ENCODE measurements around the gene GABARAPL1.
"Not testable (repeated sequence)": the region's sequence is repeated elsewhere in the genome, so short reads cannot be mapped to it uniquely, and the experiment has no call there.

The GABARAPL1 gene

DNA sequence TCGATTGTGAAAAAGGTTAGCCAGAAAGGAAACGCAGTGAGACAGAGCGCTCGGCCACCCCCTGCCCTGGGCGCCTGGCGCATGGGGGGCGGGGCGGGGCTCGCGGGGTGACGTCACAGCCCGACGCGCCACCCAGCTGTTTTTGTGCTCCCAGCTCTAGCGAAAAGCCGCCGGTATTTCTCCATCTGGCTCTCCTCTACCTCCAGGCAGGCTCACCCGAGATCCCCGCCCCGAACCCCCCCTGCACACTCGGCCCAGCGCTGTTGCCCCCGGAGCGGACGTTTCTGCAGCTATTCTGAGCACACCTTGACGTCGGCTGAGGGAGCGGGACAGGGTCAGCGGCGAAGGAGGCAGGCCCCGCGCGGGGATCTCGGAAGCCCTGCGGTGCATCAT is at the start of gene GABARAPL1:
GABARAPL1 (plus strand) TSS at position 139 of the 393 bp plus-strand sequence; CDS start at position 392, 253 bp downstream.
- DNase-seq = peak; percentile 43

- no peak for DNase-seq
Measured at GRCh38 chr12:10163084-10163483, 49.6 kb upstream of the GABARAPL1 start.

DNA sequence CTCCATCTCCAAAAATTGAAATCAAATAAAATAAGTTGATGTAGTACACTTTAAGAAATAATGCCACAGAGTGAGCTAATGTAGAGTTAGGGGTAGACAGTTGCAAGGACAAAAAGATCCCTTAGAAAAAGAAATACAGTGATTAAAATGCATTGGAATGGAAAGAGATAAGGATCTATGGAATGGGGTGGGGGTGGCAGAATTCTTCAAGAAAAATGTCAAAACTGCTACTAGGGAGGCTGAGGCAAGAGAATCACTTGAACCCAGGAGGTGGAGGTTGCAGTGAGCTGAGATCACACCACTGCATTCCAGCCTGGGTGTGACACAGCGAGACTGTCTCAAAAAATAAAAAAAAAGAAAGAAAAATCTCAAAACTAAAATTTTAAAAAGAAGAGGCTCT is 47.3 kb upstream of the GABARAPL1 start:
- DNase-seq = no peak

- no peak for DNase-seq
Measured at GRCh38 chr12:10167599-10167998, 45.1 kb upstream of the GABARAPL1 start.

GRCh38 chr12:10169104-10169503 is 43.6 kb upstream of the GABARAPL1 start:
- no peak for DNase-seq

GRCh38 chr12:10170216-10170615 is 42.5 kb upstream of the GABARAPL1 start:
- DNase-seq = no peak

GRCh38 chr12:10171973-10172728 is 40.5 kb upstream of the GABARAPL1 start, which contains the start of gene OLR1:
Gene OLR1, minus strand, starts transcription at chr12:10172132. Its CDS starts 55 bp downstream, at chr12:10172077.
- no peak for DNase-seq

DNA sequence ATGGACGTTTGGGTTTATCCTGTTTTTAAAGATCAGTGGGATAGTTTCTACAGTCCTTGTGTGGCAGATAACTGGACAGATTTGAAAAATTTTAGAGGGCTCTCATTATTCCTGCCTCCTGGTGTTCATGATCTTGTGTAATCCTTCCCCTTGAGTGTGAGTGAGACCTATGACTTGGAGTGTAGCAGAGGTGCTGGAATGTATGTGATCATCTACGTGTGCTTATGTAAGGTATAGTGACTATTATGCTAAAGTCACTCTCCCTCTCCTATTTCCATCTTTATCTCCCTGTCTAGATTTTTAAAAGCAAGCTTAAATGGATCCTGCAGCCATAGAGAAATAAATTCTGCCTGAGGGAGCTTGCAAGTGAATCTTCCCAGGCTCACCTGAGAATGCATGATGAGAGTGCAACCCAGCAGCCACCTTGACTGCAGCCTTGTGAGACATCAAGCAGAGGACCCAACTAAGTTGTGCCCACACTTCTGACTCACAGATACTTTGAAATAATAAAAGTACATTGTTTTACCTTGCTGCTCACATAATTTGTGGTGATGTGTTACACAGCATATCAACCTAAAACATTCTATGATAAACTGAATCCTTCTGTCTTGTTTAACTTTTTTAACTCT is 37.6 kb upstream of the GABARAPL1 start:
- no peak for DNase-seq

- no peak for DNase-seq
Measured at GRCh38 chr12:10175846-10176636, 36.6 kb upstream of the GABARAPL1 start.

- no peak for DNase-seq
Measured at GRCh38 chr12:10178821-10179220, 33.9 kb upstream of the GABARAPL1 start, which contains the start of gene TMEM52B. Gene TMEM52B, plus strand, starts transcription at chr12:10179032. Its CDS starts 543 bp downstream, at chr12:10179575.

DNA sequence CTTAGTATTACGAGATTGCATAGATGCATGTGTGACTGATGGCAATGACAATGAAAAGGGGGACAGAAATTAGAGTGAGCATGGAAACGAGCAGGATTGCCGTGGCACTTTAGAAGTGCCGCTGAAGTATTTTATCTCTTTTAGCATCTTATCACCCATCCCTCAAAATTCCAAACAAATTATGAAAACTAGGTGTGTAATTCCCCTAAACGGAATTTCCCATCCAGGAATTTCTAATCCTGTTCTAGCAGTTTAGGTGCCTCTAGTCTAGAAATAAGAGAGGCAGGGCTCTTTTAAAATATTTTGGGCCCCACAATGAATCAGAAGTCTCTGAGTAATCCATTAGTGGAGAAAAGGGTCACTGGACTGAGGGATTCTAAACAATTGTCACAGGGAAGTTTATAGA is 32.9 kb upstream of the GABARAPL1 start:
- DNase-seq = no peak

DNA sequence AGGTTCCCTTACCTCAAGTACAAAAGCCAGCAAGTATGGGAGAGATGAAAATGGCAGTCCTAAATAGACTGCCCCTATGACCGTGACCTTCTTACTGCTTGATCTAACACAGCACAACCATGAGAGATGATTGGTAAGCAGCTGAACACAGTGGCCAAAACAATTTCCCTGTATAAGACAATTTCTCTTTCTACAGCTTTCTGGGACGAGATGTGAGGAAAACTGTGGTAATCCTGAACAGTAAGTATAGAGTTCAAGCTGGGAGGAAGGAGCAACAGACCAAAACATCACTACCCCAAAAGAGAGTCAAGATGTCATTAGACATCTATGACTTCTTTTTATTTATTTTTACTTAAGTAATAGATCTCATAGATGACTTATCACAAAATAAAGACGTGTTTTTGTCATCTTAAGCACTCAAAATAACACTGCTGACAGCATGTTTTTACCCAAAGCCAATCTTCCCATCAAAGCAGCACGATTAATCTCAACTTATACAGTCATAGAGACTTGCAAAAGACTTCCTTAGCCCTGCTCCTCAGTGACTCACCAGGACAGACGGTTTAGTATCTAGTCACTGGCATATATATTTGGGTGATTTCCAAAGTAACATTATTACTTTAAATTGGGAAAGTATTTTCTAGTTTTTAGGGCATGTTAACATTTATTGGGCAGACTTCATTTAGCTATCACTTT is 30.2 kb upstream of the GABARAPL1 start:
- DNase-seq = no peak

GRCh38 chr12:10184261-10184843 is 28.3 kb upstream of the GABARAPL1 start:
- no peak for DNase-seq

GRCh38 chr12:10186299-10186698 is 26.4 kb upstream of the GABARAPL1 start:
- no peak for DNase-seq

DNA sequence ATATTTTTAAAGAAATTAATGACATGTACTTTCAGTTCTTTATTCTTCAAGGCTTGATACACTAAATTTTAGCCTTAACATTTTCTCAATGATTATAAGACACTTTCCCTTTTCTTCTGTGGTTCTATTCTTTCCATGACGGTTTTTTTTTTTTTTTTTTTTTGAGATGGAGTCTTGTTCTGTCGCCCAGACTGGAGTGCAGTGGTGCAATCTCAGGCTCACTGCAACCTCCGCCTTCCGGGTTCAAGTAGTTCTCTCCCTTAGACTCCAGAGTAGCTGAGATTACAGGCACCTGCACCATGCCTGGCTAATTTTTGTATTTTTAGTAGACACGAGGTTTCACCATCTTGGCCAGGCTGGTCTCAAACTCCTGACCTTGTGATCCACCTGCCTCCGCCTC is 25.7 kb upstream of the GABARAPL1 start:
- not testable (repeated sequence) for DNase-seq

GRCh38 chr12:10189653-10190052 is 23.0 kb upstream of the GABARAPL1 start:
- DNase-seq = no peak

DNA sequence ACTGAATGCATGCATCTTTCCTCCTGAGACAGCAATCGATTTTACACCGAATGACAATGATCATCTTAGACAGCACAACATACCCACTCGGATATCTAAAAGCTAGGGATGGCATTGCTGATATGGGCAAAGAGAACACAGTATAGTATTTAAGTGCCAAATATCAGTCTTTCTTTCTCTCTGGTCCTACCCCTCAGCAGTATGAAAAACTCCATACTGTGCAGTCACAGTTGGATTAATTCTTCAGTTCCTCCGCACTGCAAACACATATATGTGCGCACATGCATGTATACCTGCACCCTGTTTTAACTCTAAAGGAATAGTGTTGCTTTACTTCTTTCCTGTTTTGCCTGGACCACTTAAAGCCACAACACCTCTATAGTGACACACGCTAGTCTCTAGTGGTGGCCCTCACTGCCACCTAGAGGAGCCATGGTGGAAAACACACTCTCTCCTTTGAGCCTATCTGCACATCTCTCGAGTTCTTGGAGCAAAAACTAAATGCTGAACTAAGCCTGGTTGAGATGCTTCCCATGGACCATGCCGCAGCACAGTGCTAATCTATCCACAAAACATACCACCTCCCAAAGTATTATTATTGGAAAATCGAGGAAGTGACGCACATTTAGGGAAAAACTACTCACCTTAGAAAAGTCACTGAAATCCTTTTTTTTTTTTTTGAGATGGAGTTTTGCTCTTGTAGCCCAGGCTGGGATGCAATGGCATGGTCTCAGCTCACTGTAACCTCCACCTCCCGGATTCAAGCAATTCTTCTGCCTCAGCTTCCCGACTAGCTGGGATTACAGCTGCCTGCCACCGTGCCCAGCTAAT is 21.9 kb upstream of the GABARAPL1 start:
- DNase-seq = no peak

DNA sequence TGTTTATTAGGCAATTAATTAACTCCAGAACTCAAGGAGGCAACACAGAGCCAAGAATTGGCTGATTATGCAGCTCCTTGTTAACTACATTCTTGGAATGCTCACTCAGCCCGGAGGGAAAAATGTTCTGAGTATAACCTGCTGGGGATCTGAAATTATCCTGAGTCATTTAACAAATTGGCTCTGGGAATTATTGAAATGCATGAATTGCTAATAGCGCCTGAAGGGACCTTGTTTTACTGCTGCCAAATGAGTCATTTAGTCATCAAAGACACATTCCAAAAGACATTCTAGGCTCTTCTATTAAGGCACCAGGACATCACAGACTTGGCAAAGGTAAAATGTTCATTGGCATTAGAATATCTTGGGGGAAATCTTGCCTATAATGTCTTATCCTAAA is 20.8 kb upstream of the GABARAPL1 start:
- DNase-seq = no peak

DNA sequence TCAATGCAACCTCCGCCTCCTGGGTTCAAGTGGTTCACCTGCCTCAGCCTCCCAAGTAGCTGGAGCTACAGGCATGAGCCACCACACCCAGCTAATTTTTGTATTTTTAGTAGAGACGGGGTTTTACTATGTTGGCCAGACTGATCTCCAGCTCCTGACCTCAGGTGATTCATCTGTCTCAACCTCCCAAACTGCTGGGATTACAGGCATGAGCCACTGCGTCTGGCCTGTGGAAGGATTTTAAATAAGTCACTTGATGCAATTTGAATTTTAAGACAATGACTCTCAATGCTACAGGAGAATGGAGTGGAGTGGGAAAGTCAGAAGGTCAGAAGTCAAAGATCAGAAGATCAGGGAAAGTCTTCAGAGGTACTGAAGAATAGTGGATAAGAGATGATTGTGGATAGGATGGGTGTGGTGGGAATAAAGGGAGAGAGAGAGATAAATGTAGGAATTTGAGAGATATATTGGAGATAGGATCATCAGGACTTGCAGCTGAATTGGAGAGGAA is 18.5 kb upstream of the GABARAPL1 start:
- no peak for DNase-seq

DNA sequence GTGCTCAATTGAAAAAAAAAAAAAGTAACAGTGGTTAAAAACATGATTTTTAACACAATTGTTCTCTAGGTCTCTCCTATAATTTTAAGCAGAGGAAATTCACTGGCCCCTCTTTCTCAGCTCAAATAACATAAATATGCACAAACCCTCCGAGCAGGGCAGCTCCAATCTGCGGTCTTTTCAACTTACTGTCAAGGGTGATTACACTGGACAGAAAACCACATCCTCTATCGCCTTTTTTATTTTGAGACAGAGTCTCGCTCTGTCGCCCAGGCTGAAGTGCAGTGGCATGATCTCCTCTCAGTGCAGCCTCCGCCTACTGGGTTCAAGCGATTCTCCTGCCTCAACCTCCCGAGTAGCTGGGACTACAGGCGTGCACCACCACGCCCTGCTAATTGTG is 16.5 kb upstream of the GABARAPL1 start:
- DNase-seq = no peak

GRCh38 chr12:10197879-10198278 is 14.8 kb upstream of the GABARAPL1 start:
- no peak for DNase-seq
